Measurements from ENCODE around the gene ELOVL2.
"Not testable (repeated sequence)": the region's sequence is repeated elsewhere in the genome, so short reads cannot be mapped to it uniquely, and the experiment has no call there.

The ELOVL2 gene

GRCh38 chr6:11043961-11044711 lies at the start of gene ELOVL2:
ELOVL2 (minus strand) TSS chr6:11044305; CDS start chr6:11044230, 75 bp downstream.
- peak; percentile 28 for DNase-seq (ENCODE audit: low read depth)

GRCh38 chr6:11093376-11093625 lies 49.2 kb upstream of the ELOVL2 start:
- DNase-seq (ENCODE audit: low read depth): no peak

DNA sequence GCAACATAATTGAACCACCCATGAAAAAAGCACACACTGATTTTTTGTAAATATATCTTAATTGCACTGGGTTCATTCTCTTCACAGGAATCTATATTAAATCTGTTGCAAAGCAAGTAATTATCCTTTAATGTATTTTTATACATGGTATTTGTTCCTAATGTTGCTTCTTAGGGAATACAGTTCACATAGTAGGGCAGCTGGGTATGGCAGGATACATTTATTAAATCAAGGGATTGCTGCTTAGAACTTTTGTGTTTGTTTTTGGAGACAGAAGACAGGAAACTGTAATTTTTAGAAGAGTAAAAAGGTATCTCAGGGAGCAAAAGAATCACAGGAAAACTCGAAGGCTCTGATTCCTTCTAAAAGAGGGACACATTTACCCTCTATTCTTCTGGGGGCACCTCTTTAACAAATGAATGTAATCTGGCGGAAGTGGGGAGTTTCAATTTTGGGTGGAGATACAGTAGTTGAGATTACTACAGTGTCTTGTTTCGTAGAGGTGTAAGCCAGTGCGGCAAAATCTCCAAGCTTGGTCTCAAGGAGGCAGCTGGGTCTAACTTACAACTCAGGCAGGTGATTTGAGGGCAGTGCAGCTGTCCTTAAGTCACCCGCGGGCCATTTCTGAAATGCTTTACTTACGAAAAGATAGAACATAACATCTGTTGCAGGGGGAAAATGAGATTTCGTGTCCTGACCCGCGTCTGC lies 48.7 kb upstream of the ELOVL2 start:
- peak; percentile 44 for DNase-seq (ENCODE audit: low read depth)

GRCh38 chr6:11091141-11091540 lies 47.0 kb upstream of the ELOVL2 start:
- DNase-seq (ENCODE audit: low read depth): not testable (repeated sequence)

DNA sequence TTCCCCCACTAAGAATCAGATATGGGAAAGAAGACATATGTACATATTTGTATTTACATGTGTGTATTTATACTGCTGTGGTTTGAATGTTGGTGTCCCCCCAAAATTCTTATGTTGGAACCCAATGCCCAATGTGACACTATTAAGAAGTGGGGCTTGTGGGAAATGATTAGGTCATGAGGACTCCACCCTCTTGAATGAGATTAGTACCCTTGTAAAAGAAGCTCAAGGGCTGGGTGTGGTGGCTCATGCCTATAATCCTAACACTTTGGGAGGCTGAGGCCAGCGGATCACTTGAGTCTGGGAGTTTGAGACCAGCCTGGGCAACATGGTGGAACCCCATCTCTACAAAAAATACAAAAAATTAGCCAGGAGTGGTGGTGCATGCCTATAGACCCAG lies 45.6 kb upstream of the ELOVL2 start:
- no peak for DNase-seq (ENCODE audit: low read depth)

- not testable (repeated sequence) for DNase-seq (ENCODE audit: low read depth)
Measured at GRCh38 chr6:11087141-11087812, 43.2 kb upstream of the ELOVL2 start.

- DNase-seq (ENCODE audit: low read depth): peak; percentile 69
Measured at GRCh38 chr6:11085758-11086435, 41.8 kb upstream of the ELOVL2 start.

- no peak for DNase-seq (ENCODE audit: low read depth)
Measured at GRCh38 chr6:11083956-11084355, 39.9 kb upstream of the ELOVL2 start.

DNA sequence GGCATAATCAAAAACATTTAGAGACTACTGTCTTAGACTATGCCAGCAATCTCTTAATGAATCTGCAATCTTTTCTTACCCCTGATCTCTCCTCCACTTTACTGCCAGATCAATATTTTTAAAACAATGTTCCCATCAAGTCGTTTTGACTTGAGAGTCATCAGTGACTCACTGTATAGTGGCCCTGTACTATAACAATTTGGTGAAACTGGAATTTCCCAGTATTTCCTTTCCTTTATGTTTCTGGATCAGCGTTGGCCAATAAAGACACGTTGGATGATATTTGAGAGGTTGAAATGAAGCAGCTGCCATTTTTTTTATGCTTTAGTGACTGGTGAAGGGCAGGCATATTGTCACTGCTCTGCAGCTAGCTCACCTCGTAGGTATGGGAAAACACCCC lies 39.4 kb upstream of the ELOVL2 start:
- peak; percentile 44 for DNase-seq (ENCODE audit: low read depth)

- no peak for DNase-seq (ENCODE audit: low read depth)
Measured at GRCh38 chr6:11080296-11080695, 36.2 kb upstream of the ELOVL2 start.

DNA sequence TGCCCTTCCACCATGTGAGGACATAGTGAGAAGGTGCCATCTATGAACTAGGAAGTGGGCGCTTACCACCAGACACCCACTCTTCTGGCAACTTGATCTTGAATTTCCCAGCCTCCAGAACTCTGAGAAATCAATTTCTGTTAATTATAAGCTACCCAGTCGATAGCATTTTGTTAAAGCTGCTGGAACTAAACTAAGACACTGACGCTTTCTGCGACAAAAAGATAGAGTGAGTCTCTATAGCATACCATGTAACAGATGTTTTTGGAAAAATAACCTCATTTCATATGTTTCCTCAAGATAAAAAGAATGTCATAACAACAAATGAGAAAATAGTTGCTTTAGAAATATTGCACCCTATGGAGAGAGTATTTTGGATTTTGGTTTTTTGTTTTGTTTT lies 34.2 kb upstream of the ELOVL2 start:
- DNase-seq (ENCODE audit: low read depth): no peak

DNA sequence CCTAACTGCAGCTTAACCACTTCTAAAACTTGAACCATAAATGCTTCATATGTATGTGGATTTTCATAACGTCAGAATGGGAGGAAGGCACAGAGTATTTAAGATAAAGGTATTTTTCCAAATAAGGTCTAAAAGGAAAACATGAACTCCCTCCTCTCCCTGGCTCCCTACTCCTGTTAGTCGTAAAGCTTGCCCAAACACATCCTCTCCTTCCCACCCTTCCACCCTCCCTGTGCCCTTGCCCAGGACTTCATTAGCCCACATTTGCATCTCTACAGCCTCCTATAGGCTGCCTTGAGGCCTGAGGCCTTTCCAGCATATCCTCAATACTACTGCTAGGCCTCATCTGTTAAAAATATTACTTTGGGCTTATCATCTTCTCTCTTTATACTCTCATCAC lies 32.4 kb upstream of the ELOVL2 start:
- no peak for DNase-seq (ENCODE audit: low read depth)

DNA sequence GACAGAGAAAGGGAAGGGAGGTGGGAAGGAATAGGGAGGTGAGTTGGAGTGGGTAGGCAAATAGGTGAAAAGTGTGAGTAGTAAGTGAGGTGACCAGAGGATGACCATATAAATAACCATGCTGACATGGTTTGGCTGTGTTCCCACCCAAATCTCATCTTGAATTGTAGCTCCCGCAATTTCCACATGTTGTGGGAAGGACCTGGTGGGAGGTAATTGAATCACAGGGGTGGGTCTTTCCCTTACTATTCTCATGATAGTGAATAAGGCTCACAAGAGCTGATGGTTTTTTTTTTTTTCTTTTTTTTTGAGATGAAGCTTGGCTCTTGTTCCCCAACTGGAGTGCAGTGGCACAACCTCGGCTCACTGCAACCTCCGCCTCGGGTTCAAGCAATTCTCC lies 28.0 kb upstream of the ELOVL2 start:
- DNase-seq (ENCODE audit: low read depth): no peak

DNA sequence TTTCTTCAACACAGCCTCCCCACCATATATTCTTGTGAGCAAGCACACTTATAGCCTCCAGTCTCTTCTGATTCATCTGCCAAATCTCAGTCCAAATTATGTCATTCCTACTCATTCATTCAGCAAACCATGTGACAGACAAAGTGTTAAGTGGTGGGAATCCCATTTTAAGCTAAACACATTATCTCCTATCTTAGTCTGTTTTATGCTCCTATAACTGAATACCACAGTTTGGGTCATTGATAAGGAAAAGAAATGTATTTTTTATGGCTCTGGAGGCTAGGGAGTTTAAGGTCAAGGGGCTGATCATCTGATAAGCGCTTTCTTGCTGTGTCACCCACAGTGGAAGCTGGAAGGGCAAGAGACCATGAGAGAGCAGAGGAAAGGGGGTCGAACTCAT lies 25.7 kb upstream of the ELOVL2 start:
- DNase-seq (ENCODE audit: low read depth): no peak

DNA sequence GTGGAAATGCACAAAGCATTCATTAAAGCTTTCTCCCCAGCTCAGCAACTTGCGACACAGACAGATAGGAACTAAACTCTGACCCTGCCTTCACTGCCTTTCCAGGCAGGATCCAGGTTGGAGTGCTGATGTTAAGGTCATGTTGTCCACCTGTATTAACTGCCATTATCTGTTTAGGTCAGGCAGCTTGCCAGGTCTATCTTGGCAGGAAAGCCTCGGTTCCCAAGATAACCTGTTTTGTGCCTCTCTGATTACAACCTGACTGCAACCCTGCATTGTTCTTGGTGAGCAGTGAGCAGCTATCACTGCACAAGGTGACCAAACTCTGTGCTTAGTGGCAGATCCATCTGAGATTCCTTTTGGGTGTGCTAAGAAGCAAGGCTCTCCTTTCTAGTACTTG lies 23.2 kb upstream of the ELOVL2 start:
- DNase-seq (ENCODE audit: low read depth): no peak

DNA sequence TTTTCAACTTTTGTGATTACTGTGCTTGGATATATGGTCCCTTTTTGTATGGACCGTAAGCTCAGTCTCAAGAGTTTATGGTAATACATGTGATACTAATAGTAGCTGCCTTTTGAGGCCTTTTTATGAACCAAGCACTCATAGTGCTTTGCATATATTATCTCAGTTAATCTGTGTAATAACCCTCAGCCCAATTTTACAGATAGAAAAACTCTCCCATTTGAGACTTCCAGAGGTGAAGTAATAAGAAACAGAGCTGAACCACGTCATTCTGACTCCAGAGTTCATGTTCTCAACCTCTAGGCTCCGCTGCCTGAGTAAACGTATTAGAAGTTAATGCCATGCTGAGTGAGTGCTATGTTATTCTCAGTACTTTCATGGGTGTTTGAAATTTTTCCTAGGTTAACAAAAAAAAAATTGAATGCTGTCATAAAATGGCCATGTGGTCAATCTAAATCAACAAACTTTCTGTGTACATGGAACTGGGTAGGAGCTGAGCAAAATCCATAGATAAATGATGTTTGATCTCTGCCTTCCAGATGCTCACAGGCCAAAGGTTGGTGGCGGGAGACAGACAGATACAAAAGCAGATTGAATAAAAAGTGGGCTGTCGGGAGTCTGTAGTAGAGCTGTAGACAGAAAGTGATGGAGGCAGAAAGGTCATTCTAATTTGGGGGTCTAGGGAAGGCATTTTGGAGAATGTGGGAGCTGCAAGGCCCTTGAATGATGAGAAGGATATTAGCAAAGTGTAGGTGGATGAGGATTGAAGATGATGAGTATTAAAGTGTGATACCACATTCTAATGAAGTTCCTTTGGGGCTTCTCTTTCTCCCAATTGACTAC lies 22.6 kb upstream of the ELOVL2 start:
- DNase-seq (ENCODE audit: low read depth): no peak

DNA sequence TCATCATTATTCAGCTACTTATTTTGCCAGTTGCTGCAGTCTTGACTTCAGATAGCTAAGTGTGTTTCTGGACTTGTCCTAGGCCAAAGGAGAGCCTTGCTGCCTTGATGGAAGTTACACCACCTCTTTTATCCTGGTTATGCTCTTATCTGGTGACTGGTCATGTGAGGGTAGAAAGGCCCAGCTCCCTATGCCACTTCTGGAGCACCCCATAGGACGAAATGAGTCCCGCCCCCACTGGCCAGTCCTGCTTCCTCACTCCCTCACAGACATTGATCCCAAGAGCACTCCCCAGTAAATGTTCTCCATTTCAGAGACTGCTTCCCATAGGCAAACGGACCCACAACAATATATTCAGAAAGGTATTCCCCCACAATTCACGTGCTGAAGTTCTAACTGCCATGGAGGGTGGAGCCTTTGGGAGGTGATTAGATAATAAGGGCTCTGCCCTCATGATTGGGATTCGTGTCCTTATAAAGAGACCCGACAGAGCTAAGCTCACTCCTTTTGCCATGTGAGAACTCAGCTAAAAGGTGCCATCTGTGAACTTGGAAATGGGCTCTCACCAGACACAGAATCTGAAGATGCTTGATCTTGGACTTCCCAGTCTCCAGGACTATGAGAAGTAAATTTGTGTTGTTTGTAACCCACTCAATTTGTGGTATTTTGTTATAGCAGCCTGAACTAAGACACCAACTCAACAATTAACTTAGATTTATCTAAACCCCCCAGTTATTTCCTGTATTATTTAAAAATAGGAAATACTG lies 21.5 kb upstream of the ELOVL2 start:
- DNase-seq (ENCODE audit: low read depth): no peak

- peak; percentile 21 for DNase-seq (ENCODE audit: low read depth)
Measured at GRCh38 chr6:11064836-11065235, 20.7 kb upstream of the ELOVL2 start.

- DNase-seq (ENCODE audit: low read depth): no peak
Measured at GRCh38 chr6:11062715-11063114, 18.6 kb upstream of the ELOVL2 start.

DNA sequence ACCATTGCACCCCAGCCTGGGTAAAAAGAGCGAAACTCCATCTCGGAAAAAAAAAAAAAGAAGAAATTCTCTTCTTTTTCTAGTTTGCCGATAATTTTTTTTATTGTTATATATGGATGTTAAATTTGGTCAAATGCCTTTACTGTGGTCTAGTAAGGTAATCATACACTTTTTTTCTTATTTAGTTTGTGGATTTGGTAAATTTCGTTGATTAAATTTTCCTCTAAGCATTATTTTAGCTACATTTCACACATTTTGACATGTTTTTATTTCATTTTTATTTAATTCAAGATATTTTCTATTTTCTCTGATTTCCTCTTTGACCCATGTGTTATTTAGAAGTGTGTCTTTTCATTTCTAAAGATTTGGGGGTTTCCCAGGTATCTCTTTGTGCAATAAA lies 18.0 kb upstream of the ELOVL2 start:
- no peak for DNase-seq (ENCODE audit: low read depth)

- peak; percentile 25 for DNase-seq (ENCODE audit: low read depth)
Measured at GRCh38 chr6:11058406-11058805, 14.3 kb upstream of the ELOVL2 start.

Data from iris pigment epithelial cell (primary cell).